UCSD-AML1 (cell line): ENCODE results near the gene LACRT.
"Not testable (repeated sequence)": the region's sequence is repeated elsewhere in the genome, so short reads cannot be mapped to it uniquely, and the experiment has no call there.

ENCODE experiments used
- DNase-seq: peaks from one replicate; lab custom pipeline; 2025; ENCODE audit not compliant: unreplicated experiment; lab: John Stamatoyannopoulos, UW

Gene LACRT, protein sequence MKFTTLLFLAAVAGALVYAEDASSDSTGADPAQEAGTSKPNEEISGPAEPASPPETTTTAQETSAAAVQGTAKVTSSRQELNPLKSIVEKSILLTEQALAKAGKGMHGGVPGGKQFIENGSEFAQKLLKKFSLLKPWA

DNA sequence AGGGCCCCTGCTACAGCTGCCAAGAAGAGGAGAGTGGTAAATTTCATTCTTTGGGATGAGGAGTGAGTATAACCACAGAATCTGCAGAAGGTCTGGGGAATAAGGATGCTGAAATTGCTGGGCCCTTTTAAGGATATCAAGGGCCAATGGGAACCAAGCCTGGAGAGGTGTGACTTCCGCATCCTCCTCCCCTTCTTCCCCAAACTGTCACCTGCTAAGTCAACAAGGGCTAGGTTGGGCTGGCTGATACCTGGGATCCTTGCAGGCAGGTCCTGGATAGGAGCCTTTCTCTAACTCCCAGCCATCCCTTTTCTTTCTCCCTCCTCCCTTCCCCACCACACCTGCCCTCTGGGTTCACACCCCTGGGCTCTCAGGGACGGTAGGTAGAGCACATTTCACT is at the start of gene LACRT:
Gene LACRT (minus strand): TSS at position 101 of the 400 bp plus-strand sequence. CDS start 54 bp downstream, at position 47.
- DNase-seq = no peak

- DNase-seq = no peak
Observed at GRCh38 chr12:54683398-54683797, 48.7 kb upstream of the LACRT start.

DNA sequence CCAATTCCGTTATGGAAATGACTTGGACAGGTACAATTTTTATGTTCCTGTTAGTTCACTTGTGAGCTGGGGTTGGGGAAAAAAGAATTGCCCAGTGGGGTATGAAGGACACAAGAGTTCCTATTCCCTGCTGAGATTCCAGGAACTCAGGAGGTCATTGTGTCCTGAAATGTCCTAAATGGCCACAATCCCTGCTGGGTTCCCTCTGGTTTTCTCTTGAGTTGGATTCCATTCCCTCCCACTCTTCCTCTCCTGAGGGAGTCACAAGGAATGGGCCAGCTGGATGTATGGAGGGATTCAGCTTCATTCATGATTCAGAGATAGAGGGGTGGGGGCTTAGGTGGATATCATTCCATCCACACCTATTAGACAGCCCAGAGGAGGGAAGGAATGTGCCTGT is 48.0 kb upstream of the LACRT start:
- no peak for DNase-seq

- peak; percentile 20 for DNase-seq
Observed at GRCh38 chr12:54680374-54680773, 45.7 kb upstream of the LACRT start.

DNA sequence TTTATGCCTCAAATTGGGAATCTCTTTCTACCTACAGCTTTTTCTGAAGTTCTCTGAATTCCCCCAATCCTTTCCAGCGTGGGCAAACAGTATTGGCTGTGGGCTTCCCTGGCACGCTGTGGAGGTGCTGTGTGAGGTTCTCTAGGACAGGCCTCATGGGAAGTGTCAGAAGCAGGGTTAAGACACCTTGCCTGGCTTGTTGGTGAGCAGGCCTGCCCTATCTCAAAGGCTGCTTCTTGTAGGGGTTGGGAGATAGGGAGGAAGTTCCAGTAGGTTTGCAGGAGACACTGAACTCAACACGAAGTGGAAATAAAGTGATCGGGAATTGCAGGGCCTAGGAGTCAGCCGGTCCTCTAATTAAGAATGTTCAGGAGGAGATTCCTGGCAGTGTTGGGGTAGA is 43.4 kb upstream of the LACRT start:
- DNase-seq = no peak

DNA sequence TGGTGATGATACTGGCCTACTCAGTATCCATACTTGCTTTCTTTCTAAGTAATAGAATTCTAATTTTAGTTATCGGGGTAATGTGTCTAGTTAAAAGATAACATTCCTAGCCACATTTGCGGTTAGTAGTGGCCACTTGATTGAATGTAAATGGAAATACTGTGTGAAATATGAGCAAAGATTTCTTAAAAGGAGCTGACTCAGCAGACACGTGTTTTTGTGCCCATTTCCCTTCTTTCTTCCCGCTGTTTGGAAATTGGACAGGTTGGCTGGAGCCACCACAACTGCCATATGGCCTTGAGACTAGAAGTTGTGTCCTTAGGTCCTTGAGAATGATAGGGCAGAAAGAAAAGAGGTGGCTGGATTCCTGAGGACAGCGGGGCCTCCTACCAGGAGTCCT is 33.2 kb upstream of the LACRT start:
- no peak for DNase-seq

GRCh38 chr12:54666008-54666407 is 31.3 kb upstream of the LACRT start:
- DNase-seq = no peak

DNA sequence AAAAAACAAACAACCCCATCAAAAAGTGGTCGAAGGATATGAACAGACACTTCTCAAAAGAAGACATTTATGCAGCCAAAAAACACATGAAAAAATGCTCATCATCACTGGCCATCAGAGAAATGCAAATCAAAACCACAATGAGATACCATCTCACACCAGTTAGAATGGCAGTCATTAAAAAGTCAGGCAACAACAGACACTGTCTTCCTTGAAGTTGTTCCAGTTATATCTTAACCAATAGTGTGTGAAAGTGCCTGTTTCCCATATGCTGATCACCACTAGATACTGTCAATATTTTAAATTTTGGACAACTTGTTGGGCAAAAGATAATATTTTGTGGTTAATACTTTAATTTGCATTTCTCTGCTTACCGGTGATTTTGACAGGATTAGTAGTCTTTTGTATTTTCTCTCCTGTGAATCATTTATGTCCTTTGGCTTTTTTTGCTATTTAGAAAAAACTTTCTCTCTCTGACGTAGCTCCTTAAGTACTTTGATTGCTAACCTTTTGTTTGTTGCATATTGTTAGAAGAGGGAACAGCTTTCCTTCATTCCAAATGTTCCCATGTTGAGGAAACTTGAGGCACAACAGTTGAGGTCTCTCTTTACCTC is 30.4 kb upstream of the LACRT start:
- not testable (repeated sequence) for DNase-seq

DNA sequence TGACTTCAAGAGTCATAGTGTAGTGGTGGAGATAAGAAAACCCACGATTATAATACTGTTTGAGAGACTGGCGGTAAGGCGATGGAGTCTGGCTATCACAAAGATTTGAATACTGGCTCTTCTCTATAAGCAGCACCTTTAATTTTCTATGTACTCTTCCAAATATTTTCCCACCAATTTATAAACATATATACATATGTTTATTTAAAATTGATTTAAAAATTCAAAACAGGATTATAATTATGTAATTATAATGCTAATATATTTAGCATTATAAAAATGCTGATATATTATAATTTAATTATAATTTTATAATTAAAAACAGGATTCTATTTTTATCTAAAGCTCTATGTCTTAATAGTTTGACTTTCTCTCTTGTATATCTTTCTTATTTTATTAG is 28.9 kb upstream of the LACRT start:
- no peak for DNase-seq

- no peak for DNase-seq
Observed at GRCh38 chr12:54662026-54662425, 27.3 kb upstream of the LACRT start.

- DNase-seq = no peak
Observed at GRCh38 chr12:54661048-54661447, 26.4 kb upstream of the LACRT start.

GRCh38 chr12:54660320-54660962 is 25.7 kb upstream of the LACRT start:
- DNase-seq = no peak

DNA sequence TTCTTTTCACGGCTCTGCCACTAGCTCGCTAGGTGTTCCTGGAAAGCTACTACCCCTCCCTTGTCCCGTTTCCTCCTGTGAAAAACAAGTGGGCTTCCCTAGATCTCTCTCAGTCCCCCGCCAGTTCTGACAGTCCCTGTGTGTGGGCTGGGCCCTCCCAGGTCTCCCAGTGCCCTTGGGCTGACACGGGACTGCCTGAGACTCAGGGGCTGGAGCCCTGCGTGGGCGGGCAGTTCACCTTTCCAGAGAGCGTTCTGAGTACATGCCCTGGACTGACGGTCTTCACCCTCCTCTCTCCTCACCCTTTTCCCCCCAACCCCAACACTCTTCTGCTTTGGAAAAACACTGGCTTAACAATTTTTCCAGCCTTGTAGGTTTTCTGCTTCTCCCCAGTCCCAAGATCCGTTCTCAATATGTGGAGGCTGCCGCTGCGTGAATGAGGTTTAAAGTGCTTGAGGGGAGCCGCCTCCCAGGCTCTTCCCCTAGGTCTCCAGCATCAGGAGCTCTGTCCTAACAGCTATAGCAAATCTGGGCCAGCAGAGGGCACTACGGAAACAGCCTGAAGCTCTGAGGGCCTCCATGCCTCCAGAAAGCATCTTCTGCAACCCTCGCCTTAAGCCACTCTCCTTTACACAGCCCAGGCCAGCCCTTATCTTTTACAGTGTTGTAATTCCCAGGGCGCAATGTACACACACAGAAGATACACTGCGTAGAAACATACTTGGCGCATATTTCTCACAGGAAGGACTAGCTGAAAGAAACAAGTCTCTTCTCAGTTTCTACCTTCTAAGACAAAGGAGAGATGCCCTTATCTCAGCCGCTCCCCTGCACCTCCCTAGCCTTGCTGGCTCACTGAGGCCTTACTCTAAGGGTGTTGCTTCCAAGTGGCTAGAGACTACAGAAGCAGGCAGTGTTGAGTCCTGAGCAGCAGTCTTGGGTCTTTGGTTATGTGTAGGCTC is 23.9 kb upstream of the LACRT start:
- DNase-seq = peak; percentile 39

DNA sequence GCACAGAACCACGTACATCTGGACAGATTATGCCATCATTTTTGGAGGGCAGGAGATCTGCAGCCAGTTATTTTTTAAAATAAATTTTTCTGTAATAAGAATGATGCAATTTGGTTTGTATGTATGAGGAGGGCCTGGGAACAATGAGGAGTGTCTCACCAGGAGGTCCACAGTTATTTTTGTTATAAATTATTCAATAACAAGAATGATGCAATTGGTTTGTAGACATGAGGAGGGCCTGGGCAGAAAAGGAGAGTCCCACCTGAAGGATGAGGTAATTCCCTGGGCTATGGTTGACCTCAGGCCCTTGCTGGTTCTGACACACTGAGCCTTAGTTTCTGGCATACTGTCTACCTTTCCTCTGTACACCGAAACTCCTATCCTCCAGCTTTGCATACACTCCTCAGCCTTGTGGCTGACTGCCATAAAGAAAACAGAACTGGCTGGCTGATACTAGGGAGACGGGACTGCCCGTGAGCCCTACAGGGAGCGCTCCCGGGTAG is 22.5 kb upstream of the LACRT start:
- DNase-seq = no peak

- DNase-seq = no peak
Observed at GRCh38 chr12:54654926-54655325, 20.2 kb upstream of the LACRT start.

DNA sequence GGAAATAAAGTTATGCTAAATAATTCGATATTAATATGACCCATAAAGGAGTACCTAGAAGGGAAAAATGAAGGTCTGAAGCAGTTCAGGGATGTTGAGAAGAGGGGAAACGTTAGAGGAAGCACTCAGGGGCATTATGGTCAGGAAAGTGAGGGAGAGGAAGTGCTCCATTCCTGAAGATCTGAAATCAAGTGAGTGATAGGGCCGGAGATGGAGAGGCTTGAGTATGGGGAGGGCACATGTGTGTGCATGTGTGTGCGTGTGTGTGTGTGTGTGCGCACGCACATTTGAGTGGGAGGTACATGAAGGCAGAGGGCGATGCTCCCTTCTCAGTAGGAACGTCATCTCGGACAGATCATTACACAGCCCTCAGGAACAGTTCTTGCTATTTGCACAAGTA is 18.3 kb upstream of the LACRT start:
- DNase-seq = no peak

- DNase-seq = no peak
Observed at GRCh38 chr12:54650889-54651288, 16.2 kb upstream of the LACRT start.

DNA sequence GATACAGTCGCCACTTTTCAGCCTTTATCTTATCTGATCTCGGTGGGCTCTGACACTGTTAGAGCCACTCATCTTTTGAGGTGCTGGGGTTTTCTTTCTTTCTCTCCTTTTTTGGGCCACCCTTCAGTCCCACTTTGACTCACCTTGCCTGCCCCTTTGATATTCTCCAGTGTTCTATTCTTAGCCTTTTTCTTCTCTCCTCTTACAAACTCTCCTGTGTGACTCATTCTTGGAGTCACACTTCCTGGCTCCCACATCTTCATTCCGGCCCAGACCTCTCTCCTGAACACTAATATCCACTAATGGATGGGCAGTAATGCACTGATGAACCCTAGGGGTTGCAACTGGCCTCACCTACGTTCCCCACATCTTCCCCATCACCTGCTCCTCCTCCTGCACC is 15.7 kb upstream of the LACRT start:
- DNase-seq = no peak

DNA sequence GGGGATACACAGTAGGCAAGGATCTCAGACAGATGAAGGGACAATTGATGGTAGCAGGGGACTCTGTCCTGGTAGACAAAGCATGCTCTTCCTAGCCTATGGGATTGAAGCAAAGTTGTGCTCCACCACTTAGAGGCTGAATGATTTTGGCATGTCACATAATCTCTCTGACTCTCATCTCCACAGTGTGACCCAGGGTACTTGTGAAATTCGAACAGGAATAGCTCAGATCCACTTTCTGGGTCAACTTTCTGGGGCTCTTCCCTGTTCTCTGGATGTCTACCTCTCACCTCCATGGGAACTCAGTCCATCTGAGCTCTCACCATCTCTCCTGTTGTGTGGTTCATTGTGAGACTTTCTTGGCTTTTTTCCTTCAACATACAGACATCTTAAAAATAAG is 15.1 kb upstream of the LACRT start:
- no peak for DNase-seq

GRCh38 chr12:54648265-54648664 is 13.6 kb upstream of the LACRT start, which contains the start of gene DCD:
TSS of gene DCD (minus strand) at chr12:54648365. CDS start at chr12:54648303, 62 bp downstream.
- DNase-seq = no peak

GRCh38 chr12:54641554-54641953 is 6.9 kb upstream of the LACRT start:
- DNase-seq = no peak
